HG03439 (cell line): ENCODE measurements around the gene FEZF2.

ENCODE experiments used
- ATAC-seq: cut with Tn5 transposase; IDR thresholded peaks from one replicate; pipeline ENCODE4 v1.9.1; 2021; ENCODE audit warnings: mild to moderate bottlenecking, moderate library complexity; ENCODE audit not compliant: unreplicated experiment

Gene FEZF2

DNA sequence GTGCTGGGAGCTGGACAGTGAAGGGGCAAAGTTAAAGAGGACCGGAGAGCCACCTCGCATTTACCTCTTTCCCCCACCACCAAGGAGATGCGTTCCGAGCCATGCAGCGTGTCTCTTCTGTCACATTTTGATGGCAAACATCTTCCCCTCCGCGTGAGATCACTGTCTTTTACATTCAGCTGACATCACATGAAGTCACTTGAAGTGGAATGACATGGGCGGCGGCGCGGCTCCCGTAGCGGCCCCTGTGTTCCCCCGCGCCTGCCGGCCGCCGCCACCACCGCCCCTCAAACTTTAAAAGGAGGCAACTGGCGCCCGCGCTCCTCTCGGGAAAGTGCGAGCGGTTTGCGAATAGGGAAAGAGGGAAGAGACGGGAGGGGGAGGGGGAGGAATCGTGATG lies at the start of gene FEZF2:
TSS of gene FEZF2 (minus strand) at position 336 of the 400 bp plus-strand sequence. CDS start 682 bp downstream, outside the sequence.
- no peak for ATAC-seq

DNA sequence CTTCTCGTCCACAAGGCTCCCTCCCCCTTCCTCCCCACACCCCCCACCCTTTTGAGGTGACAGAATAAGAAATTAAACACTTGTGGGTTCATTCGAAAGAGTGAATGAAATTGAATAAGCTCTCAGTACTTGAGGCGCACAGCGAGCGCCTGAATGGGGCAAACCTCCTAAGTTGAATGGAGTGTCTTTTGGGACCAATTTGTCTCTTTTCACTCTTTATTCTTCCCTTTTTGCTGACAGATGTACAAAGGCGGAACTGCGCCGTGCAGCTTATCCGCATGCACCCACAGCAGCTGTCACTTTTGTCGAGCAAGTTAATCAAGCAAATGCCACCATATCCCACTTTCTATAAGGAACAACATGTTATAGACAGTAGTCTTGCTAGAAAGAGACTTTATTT lies 47.9 kb upstream of the FEZF2 start:
- ATAC-seq = no peak

DNA sequence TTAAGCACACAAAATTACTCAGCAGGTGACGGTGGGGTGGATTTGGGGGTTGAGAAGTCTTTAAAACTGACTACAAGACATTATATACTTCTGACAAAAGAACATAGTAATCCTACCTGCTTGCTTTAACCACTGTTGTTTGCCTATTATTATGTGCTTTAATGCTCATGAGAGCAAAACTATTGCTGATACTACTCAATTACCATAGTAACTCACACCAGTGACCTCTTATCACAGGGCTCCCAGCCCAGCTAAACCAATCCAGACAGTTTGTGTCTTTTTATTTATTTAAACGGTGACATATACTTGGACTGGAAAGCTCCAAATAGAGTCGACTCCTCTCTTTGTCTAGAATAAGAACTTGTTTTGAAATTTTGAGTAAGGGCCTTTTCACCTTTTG lies 42.8 kb upstream of the FEZF2 start:
- ATAC-seq = no peak

DNA sequence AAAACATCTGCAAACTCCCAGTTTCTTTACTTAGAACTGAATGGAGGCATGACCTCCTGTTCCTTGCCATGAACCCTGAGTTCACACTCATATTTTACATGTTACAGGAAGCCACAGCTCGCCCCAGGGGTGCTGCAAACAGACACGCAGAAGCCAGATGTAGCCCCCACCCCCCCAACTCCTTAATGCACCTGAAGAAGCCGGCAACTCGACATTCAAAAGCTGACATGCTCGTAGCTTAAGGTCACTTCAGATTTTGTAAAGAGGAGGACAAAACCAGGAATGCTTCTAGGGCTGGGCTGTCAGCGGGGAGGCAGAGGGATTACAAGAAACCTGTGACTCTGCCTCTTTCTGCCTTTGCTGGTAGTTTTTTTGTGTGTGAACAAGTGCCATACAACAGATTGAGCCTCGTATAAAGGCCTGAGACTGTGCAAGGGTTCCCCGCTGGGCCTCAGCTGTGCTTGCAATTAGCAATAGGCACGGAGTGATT lies 42.0 kb upstream of the FEZF2 start:
- ATAC-seq = no peak

DNA sequence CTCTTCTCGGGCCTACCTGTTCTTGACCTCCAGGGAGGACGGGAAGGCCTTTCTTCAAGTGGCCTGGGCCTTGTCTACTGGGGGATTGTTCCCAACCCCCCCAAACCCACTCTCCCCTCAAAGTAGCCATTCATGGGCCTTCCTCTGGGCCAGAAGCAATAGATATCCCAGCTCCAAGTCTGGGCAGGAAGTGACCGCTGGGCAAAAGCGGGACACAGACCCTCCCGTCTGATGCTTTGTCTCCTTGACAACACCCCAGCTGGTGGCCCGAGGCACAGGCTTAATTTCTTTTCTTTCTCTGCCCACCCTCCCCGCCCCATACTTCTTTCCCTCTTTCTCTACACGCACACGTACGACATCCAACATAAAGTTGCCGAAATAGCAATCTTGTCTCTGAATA lies 41.4 kb upstream of the FEZF2 start:
- ATAC-seq = no peak

DNA sequence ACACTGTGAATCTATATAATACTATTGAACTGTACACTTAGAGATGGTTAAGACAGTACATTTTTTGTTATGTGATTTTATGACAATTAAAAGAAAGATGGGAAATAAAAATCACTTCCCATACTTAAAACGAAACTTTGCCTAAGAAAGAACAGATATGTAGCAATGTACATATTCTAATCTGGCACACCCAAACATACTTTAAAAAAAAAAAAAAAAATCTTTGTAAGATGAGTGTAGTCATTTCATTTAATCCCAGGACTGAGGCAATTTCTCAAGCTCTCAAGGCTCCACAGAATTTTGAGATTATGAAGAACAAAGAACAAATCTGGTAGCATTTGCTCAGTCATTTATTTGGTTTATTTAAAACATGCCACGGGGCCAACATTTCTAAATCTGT lies 40.3 kb upstream of the FEZF2 start:
- no peak for ATAC-seq

DNA sequence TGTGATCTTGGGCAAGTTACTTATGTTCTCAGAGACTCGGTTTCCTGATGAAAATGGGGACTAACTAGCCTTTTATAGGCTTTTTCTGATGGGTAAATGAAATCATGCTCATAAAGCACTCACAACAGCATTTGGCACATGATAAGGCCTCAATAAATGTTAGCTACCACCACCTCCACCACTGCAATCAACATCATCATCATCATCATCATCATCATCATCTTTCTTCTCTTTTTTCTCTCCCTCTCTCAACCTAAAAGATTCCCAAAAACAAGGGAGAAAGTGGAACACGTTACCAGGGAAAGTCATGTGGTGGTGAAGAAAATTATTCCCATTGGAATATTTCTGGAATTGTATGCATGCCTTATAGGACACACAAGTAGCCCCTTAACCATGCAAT lies 33.6 kb upstream of the FEZF2 start:
- ATAC-seq = no peak

DNA sequence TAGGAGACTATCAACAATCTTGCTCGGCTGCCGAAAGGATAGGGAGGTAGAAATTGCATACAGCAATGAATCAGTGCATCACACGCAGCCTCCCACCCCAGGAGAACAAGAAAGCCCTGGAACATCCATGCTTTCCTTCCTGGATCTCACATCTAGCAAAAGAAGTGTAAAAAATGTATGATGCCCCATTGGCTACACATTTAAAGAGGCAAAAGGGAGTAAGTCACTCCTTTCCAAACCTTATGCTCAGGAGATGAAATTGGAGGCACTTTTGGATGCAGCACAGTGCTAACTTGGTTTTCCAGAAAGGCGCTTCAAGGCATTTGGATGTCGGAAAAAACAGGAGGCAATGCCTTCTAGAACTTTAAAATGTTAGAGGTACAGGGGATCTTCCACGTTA lies 32.2 kb upstream of the FEZF2 start:
- no peak for ATAC-seq

DNA sequence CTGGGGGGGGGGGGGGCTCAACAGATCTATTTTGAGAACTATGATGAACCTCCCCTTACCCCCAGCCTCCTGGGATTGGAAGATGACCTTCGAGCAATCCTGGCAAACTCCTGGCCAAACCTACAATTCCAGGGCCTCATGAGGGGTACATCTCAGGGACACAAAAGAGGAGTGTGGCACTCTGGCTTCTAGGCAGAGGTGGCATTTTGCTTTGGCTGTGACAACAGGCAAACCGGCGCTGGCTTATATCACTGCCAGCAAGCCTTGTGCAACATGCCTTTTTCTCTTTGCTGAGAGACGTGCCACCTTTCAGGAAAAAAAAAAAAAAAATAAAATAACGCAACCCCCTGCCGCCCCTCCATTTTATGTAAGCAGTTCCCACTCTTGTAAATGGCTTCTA lies 31.8 kb upstream of the FEZF2 start:
- ATAC-seq = no peak

DNA sequence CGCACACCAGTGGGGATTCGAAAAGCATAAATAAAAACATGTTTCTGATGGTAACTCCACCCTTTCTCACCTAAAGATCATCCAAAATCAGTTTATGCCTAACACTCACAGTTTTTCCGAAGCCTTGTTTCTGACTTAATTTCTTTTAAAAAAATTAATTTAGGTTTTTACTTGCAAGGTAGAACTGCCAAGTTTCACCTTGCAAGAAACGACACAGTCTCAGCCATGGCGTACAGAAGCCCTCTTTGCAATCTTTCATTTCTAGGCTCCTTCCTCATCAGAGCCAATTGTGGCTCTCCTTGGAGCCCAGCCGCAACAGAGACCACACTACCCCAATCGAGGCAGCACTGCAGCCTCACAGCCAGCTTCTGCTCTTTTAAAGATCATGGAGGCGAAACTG lies 31.0 kb upstream of the FEZF2 start:
- ATAC-seq = no peak

DNA sequence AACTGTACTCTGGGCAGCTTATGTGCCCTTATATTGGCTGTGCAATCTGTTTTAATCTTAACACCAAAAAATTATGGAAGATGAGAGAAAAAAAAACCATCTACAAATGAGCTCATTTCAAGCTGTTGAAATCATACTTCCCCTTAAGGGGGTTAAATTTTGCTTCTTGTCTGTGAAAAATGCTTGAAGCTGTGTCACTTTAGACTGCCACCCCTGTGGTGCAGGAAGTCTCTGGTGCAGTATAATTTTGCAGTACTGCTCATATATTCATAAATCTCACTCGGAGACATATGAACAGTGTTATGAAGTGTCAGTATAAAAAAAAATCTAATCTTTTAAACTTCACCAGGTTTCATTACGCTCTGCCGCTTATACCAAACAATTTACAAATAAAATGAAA lies 30.4 kb upstream of the FEZF2 start:
- ATAC-seq = no peak

DNA sequence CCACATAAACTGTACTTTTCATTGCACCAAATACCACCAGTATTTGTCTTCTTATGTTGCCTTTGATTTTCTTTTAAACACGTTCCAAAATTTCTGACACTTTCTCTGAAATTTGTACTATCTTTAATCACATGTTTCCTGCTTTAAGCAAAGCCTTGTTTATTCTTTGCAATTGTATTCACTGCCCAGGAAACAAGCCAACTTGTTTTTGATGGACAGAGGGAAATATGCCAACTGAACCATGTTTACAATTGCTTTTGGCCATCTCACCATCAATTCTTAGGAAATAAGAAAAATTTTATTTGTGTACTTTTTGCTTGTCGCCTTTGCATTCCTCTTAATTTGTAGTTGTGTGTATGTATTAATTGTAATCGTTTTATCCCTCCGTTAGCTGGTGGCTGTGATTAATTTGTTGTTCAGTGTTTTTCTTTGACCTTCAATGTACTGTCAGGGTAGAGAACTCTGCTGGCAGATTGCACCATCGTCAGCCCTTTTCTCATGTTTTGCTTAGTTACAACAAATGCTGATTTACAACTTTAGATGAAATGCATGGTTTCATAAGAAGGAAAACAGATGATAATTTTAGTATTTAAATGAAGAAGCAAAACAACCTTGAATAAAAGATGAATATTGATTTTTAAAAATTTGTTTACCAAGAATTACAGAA lies 19.4 kb upstream of the FEZF2 start:
- ATAC-seq = no peak

DNA sequence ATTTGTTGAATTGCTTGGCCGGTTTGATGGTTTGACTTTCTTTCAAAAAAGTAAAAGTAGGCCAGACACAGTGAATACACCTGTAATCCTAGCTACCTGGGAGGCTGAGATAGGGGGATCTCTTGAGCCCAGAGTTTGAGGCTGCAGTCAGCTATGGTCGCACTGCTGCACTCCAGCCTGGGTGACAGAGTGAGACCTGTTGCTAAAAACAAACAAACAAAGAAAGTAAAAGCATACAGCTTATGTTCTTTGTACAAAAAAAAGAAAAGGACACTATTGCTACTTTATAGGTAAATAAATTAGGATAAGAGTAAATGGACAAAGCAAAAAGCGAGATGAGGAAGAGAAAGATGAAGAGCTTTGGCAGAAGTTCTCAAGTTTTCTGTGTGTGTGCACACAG lies 13.9 kb upstream of the FEZF2 start:
- ATAC-seq = no peak

DNA sequence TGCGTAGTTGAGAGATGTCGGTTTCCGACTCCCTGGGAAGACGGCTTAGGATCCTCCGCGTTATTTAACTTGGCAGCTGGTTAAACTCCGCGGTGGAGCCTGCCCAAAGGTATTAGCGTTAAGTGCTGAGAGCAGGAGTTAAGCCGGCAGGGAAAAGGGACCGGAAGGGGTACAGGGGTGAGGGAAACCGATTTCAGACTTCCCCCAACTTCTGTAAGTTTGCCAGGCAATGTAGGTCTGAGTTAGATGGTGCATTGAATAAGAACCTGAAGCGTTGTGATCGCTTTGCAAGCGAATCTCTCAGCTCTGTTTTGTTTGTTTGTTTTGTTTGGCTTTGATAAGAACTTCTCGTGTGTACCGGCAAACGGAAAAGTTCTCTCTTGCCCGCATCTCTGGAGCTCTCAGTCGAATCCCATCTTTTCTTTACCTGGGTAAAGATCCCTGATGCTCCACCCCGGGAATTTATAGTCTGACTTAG lies 6.0 kb upstream of the FEZF2 start:
- ATAC-seq = no peak

DNA sequence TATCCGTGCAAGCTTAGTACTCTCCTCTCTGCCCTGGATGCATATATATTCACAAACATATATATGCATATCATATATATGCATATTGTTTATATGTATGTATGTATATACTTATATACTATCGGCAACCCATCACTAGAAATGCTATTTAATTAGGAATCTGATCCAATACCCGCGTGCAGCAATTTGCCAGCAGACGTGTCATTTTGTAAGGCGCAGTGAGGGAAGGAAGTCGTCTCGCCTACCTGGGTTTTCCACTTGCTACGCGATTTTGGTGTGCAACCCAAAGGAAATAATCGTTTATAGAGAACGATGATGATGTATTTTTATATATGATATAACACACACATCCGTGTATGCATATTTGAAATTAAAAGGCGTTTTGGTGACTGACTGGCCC lies 5.6 kb upstream of the FEZF2 start:
- ATAC-seq = no peak

DNA sequence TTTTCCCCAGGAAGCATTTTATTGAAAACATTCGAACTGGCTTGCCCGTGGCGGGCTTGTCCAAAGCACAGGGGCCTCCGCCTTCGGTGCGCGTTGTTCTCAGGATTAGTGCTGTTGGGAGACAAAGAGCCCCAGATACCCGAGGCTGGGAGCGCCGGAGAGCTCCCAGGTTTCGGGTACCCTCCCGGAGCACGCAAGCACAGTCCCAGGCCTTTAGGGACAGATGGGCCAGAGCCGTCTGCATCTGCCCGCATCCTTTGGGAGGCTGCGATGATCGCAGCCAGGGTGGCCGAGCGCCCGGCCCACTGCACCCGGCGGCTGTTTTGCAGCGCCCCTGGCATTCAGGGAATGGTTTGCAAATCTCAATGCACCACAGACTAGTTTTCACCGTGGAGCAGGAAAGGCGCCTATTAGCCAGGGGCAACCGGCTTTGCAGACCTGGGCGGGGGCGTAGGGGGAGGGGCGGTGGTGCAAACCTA lies 5.0 kb upstream of the FEZF2 start:
- ATAC-seq = no peak

DNA sequence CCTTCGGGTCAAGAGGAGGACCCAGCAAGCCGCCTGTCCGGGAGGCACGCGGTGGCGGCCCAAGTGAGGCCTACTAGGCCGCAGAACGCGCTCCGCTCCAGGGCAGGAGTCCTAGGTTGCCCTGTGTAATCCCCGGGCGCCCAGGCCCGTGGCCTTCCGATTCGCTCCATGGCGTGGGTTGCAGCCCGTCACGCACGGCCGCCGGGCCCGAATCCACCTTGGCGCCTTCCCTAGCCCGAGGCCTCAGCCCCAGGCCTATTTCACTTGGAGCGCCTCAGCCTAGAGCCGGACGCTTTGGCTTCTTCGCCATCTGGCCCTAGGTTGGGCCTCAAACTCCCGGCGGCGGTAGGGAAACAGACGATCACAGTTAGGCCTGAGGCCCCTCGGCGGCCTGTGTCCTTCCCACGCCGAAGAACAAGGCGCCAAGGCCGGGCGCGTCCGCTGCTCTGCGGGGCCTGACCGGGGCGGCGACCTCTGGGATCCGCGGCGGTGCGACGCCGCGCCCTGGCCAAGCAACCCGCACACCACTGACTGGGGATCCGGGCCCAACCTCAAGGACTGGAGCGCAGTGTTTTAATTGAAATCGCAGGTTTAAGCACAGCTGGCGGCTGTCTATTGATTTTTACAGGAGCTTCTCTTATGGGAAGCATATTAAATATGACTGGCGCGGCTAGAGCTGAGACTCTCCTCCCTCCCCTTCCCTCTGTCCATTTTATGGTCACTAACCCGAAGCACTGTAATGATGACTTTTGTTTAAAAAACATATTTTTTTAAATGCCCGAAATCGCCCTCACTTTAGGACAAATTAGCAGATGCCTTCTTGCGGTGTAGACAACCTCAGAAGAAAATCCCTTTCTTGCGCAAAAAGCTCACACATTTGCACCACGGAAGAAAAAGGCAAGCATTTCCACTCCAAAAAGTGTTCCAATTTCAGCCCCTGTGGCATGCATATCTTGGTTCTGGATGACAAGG lies 3.8 kb upstream of the FEZF2 start:
- ATAC-seq = no peak

DNA sequence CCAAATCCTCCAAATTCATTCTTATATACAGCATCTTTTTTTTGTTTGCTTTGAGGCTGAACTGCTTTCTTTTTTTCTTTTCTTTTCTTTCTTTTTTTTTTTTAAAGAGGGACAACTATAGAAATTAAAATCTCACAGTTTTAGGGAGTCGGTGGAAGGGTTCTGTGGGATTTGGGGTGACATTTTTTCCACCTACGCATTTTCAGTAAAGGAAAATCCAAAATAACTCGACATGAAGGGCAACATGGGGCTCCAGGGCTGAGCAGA lies 3.0 kb upstream of the FEZF2 start:
- no peak for ATAC-seq

DNA sequence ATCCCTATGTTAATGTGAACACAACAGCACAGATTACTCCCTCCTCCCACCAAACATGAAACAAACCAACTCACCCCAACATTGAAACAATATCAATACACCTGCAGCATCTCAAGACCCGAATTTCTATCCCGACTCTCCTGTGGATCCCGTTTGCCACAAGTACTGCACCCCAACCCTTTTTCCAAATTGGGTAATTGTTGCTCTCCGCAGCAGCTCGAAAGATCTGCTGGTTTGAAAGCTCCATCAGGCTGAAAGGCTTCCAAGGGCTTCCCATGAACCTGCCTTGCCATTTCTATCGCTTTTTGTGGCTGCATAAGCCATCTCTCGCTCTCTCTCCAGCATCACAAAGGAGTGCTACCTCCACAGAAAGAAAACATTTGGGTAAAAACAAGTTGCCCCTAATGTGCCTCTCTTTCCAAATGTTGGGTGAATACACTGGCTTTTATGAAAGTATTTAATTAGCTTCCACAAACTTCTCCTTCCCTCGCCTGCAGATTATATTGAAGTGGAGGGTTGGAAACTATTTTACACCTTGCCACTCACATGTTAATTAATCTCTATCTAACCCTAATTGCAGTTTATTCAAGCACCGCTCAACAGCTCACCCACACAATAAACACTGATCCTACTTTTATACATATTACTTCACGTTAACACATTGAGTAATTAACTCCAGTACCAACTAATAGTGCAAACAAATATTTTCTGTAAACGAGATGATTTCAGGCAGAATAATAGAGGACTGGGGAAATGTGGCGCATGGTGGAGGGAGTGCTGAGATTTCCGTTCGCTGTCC lies 2.5 kb upstream of the FEZF2 start:
- ATAC-seq = no peak

DNA sequence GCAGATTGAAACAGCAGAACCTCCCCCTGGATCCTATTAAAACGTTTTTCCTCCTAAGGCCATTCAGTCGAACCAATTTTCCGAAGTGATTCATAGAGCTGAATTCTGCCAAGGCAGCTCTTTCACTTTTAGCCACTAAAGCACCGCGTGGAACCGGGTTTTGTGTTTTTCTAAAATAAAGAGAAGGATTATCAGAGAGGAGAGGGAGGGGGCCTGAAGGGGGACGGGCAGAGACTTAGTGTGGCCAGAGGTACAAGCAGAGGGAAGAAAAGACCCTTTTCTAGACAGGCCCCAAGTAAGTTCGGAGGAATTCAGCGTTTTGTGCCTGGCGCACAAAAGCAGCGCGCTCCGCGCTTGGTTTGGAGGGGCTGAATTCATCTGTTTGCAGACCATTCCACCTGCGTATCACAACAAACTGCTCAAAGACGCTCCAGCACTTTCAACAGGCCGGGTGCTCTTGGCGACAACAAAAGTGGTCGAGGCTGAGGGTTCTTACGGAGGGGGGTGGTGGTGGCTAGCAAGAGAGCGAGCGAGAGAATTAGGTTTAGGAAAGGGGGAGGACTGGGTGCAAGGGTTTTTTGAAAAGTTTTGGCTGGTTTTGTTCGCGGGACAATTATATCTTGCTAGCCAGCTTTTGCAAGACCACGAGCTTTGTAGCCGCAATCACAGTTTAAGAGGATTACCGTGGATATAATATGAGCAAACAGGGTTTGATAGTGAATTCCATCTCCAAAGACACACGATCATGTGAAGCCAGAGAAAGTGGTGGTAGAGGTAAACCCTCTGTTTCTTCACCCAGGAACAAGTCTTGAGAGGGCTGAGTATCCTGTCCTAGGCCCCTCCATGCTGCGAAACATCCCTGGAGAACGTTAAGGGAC lies 1.2 kb upstream of the FEZF2 start:
- no peak for ATAC-seq
